Retinal pigment epithelial cell (primary cell): ENCODE results near the gene SLC9A8.

Experiments used
- DNase-seq: peaks from one replicate; pipeline ENCODE4 v3.0.0-alpha.2; 2010; ENCODE audit warnings: low read depth
- H3K4me3 ChIP-seq: 2 replicates; pipeline ENCODE4 v1.5.1; 2011; ENCODE audit warnings: mild to moderate bottlenecking, low read length, control low read depth, moderate library complexity
- TF ChIP-seq, protein P1 (sequence below): conservative IDR thresholded peaks from 2 replicates; pipeline ENCODE4 v1.5.1; 2011; ENCODE audit warnings: low read depth, low read length, control low read depth, inconsistent platforms

The SLC9A8 gene

DNA sequence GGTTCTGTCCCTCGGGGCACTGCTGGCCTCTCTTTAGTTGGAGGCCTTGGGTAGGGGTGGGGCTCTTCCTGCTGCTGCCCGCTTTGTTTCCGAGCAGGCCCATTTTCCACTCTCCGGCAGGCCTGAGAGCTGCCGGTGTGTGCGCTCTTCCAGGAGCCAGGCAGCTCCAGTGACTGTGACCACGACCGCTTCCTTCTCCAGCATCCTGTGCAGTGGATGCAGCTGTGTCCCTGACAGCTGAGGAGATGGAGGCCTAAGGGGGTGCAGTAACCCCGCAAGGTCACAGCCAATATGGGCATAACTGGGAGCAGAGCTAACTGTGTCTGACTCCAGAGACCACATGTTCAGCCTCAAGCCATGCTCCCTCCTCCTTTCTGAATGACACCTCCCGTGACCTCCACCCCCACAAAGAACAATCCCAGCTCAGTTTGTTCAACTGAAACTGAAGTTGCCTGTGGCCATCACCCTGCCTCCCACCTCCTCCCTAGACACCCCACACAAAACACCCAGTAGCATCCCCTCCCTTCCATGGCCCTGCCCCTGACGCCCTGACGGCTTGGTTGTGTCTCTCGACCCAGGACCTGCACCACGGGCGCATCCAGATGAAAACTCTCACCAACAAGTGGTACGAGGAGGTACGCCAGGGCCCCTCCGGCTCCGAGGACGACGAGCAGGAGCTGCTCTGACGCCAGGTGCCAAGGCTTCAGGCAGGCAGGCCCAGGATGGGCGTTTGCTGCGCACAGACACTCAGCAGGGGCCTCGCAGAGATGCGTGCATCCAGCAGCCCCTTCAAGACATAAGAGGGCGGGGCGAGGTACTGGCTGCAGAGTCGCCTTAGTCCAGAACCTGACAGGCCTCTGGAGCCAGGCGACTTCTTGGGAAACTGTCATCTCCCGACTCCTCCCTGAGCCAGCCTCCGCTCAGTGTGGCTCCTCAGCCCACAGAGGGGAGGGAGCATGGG lies 74.9 kb downstream of the SLC9A8 start:
- H3K4me3 ChIP-seq = no peak overlapping the region
- DNase-seq = no peak
- TF ChIP-seq, protein P1, sequence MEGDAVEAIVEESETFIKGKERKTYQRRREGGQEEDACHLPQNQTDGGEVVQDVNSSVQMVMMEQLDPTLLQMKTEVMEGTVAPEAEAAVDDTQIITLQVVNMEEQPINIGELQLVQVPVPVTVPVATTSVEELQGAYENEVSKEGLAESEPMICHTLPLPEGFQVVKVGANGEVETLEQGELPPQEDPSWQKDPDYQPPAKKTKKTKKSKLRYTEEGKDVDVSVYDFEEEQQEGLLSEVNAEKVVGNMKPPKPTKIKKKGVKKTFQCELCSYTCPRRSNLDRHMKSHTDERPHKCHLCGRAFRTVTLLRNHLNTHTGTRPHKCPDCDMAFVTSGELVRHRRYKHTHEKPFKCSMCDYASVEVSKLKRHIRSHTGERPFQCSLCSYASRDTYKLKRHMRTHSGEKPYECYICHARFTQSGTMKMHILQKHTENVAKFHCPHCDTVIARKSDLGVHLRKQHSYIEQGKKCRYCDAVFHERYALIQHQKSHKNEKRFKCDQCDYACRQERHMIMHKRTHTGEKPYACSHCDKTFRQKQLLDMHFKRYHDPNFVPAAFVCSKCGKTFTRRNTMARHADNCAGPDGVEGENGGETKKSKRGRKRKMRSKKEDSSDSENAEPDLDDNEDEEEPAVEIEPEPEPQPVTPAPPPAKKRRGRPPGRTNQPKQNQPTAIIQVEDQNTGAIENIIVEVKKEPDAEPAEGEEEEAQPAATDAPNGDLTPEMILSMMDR = no peak

DNA sequence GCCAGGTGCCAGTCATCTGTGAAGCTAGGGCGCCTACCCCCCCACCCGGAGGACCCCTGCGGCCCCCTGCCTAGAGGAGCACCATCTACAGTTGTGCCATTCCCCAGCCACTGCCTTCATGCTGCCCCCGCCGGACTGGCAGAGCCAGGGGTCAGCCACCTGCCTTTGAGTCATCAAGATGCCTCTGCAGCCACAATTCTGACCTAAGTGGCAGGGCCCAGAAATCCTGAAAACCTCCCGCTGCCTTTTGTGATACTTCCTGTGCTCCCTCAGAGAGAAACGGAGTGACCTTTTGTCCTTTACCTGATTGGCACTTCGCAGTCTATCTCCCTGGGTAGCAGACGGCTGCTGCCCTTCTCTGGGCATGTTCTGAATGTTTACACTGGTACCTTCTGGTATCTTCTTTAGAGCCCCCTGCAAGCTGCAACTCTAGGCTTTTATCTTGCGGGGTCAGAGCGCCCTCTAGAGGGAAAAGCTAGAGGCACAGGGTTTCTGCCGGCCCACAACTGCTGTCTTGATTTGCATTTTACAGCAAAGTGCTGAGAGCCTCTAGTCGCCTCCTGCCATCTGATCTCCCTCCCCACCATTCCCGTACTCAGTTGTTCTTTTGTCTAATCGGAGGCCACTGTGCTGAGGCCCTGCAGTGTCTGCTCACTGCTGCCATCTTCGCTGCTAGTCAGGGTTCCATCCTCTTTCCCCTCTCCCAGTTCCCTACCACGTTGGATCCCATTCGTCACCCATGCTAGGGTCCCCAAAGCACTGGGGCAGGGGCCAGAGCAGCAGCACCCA lies 75.8 kb downstream of the SLC9A8 start:
- no peak overlapping the region for H3K4me3 ChIP-seq
- TF ChIP-seq, protein P1 = peak; percentile 92
- no peak for DNase-seq

DNA sequence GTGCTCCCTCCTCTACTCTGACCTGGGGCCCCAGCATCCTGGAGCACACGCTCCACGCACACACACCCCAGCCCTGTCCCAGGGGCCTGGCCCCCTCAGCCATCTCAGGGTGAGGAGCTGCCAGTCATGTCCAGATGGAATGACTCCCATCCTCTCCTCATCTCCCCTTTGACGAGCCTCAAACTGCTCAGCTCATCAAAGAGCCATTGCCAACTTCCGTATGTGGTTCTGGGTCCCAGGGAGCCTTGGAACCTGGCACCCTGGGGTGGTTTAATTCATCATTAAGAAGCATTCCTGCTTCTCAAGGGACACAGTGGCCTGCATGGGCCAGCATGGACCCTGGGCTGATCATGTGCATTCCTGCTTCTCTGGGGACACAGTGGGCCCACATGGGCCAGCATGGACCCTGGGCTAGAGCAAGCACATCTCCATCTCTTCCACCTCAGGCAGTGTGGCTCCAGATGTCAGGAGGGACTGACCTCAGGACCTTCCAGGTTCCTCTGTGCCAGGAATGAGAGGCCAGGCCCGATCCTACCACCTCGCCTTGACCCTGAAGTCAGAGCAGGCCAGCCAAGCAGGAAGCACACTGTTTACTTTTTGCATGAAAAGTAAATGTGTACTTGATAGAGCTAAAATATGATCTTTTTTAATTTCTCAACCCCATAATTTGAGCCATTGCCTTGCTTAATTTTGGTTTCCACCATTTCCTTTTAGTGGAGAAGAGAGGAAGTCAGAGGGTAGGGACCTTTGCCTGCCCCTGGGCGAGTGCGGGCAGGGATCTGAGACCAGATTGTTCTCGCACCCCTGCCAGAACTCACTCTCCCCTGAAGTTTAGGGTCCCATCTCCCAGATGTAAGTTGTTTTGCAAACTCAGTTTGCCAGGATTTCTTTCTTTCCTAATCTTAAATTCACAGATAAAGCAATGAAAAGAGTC lies 76.6 kb downstream of the SLC9A8 start:
- TF ChIP-seq, protein P1 = no peak
- DNase-seq = no peak

DNA sequence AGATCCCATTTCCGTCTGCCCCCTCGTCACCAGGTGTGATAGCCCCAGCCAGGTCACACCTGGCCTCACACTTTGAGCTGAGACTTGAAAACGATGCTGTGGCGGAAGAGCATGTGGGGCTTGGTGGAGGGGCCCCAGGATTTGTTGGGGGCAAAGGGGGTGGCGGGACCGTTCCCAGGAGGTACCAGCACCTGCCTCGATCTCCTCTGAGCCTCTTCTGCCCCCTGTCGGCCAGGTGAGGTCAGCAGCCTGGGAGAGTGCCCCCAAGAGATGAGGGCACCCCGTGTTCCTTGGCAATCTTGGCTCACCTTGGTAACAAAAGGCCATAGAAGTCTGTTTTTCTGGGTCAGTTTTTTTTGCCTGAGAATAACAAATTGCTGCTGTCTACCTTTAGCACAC lies 77.3 kb downstream of the SLC9A8 start:
- no peak overlapping the region for H3K4me3 ChIP-seq
- DNase-seq = no peak
- TF ChIP-seq, protein P1 = peak; percentile 42

More for the DNA sequence above, 76.6 kb downstream of the SLC9A8 start:
- no peak overlapping the region for H3K4me3 ChIP-seq

DNA sequence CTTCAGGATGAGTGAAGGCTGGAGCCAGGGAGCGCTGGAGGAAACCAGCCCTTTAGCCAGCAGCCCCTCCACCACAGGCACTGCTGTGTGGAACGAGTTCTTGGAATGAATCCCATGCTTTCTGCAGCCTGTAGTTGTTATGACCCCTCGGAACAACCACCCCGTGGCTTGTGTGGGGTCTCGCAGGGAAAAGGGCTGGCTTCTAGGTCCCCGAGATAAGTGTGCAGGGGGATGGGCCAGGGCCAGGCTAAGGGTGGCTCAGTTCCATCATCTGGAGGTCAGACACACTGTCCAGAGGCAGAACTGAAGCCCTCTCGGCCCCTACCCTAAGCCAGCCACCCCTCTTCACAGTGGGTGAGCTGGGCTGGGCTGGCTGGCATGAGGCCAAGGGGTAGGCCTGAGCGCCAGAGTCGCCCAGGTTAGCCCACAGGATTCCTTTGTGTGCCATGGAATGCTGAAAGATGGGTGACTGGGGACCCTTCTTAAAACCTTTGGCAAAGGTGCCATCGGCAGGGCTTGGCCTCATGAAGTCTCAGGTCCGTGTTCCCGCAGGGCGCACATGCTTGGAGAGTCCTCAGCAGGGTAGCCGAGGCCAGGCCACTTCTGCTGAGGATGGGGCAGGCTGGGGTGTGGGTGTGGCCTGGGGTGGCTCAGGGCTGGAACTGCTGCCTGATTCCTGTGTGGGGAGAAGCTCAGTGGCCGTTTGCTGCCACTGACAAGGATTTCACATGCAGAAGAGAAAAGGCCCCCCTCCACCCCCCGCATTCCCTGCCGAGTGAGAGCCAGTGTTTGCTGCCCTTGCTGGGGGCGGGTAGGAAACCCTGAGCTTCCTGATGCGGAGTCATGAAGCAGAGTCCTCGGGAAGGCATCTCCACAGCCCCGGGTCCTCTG lies 78.1 kb downstream of the SLC9A8 start:
- no peak for DNase-seq
- TF ChIP-seq, protein P1 = no peak
- no peak overlapping the region for H3K4me3 ChIP-seq
